WTC11 (cell line): Measurements from ENCODE around the gene CEP131. TPM values are rescaled to one million over a fixed set of nuclear protein-coding genes. Genes with fewer than 3 reads are reported as not detected.

Experiments used
- ATAC-seq: fragments of 200-7000 bp; cut with Tn5 transposase; 2 replicates; pipeline ENCODE4 v1.10.0; 2021; ENCODE audit warnings: mild to moderate bottlenecking, moderate library complexity
- CTCF ChIA-PET: fragments of 300-600 bp; sonication (Branson Sonifier 250); formaldehyde crosslinking; loops from one replicate; lab custom pipeline; 2021; ENCODE audit warnings: antibody characterized with exemption; lab: Charles Lee
- POLR2A ChIA-PET: fragments of 350-600 bp; sonication (Branson Sonifier 250); formaldehyde crosslinking; loops from one replicate; lab custom pipeline; 2021; ENCODE audit warnings: antibody characterized with exemption; lab: Charles Lee
- DNase-seq: peaks from one replicate; pipeline ENCODE4 v3.0.0; 2021; ENCODE audit warnings: low spot score
- H3K27ac Mint-ChIP-seq: 2 replicates; pipeline ENCODE4 v1.8.0; 2021; ENCODE audit warnings: mixed read lengths
- H3K27me3 Mint-ChIP-seq: 2 replicates; pipeline ENCODE4 v1.8.0; 2021; ENCODE audit warnings: low read depth, mild to moderate bottlenecking, moderate library complexity, mixed read lengths
- H3K36me3 Mint-ChIP-seq: 2 replicates; pipeline ENCODE4 v1.8.0; 2021; ENCODE audit warnings: mixed read lengths
- H3K4me1 Mint-ChIP-seq: 2 replicates; pipeline ENCODE4 v1.8.0; 2022; ENCODE audit warnings: mixed read lengths
- H3K4me3 Mint-ChIP-seq: 2 replicates; pipeline ENCODE4 v1.8.0; 2021; ENCODE audit warnings: mild to moderate bottlenecking, moderate library complexity, mixed read lengths
- H3K9me3 Mint-ChIP-seq: 2 replicates; pipeline ENCODE4 v1.8.0; 2021; ENCODE audit warnings: mixed read lengths
- CBFB ChIP-seq: sonication (generic); formaldehyde crosslinking; IDR thresholded peaks from 2 replicates; pipeline ENCODE4 v1.8.1; 2022; ENCODE audit warnings: mild to moderate bottlenecking, low read depth, missing genetic modification reagents
- CREM ChIP-seq: sonication (generic); formaldehyde crosslinking; IDR thresholded peaks from 2 replicates; pipeline ENCODE4 v1.8.1; 2022; ENCODE audit warnings: mild to moderate bottlenecking, missing genetic modification reagents, moderate library complexity
- FOXK1 ChIP-seq: sonication (generic); formaldehyde crosslinking; IDR thresholded peaks from 2 replicates; pipeline ENCODE4 v1.8.0; 2022; ENCODE audit warnings: mild to moderate bottlenecking, moderate library complexity, missing genetic modification reagents
- GABPB1 ChIP-seq: sonication (generic); formaldehyde crosslinking; IDR thresholded peaks from 2 replicates; pipeline ENCODE4 v1.8.1; 2023; ENCODE audit warnings: mild to moderate bottlenecking, missing genetic modification reagents
- HMGA2 ChIP-seq: fragments of 250-450 bp; sonication (Bioruptor Pico); IDR thresholded peaks from 2 replicates; pipeline ENCODE4 v1.4.0; 2021; ENCODE audit warnings: mild to moderate bottlenecking, moderate library complexity
- MXD4 ChIP-seq: fragments of 250-450 bp; sonication (Bioruptor Pico); IDR thresholded peaks from 2 replicates; pipeline ENCODE4 v1.8.0; 2021; ENCODE audit warnings: mild to moderate bottlenecking, moderate library complexity, borderline replicate concordance
- NFATC4 ChIP-seq: fragments of 250-450 bp; sonication (Bioruptor Pico); IDR thresholded peaks from 2 replicates; pipeline ENCODE4 v1.9.0; 2021; ENCODE audit warnings: mild to moderate bottlenecking
- NFYB ChIP-seq: sonication (generic); formaldehyde crosslinking; conservative IDR thresholded peaks from 2 replicates; pipeline ENCODE4 v1.8.0; 2022; ENCODE audit warnings: low read depth, missing genetic modification reagents
- RELA ChIP-seq: sonication (generic); formaldehyde crosslinking; IDR thresholded peaks from 2 replicates; pipeline ENCODE4 v1.8.1; 2022; ENCODE audit warnings: missing genetic modification reagents, mild to moderate bottlenecking, borderline replicate concordance
- TEAD1 ChIP-seq: sonication (generic); formaldehyde crosslinking; IDR thresholded peaks from 2 replicates; pipeline ENCODE4 v1.8.0; 2022; ENCODE audit warnings: mild to moderate bottlenecking, missing genetic modification reagents
- TEAD4 ChIP-seq: sonication (generic); formaldehyde crosslinking; IDR thresholded peaks from 2 replicates; pipeline ENCODE4 v1.8.0; 2022; ENCODE audit warnings: mild to moderate bottlenecking, missing genetic modification reagents
- TP53 ChIP-seq: sonication (generic); formaldehyde crosslinking; IDR thresholded peaks from 2 replicates; pipeline ENCODE4 v1.8.1; 2023; ENCODE audit warnings: mild to moderate bottlenecking, missing genetic modification reagents
- ZNF121 ChIP-seq: sonication (generic); formaldehyde crosslinking; IDR thresholded peaks from 2 replicates; pipeline ENCODE4 v1.8.0; 2023; ENCODE audit warnings: missing genetic modification reagents
- ZNF219 ChIP-seq: sonication (generic); formaldehyde crosslinking; IDR thresholded peaks from 2 replicates; pipeline ENCODE4 v1.8.0; 2023; ENCODE audit warnings: missing genetic modification reagents, mild to moderate bottlenecking, borderline replicate concordance
- total RNA-seq: library from RNA; stranded (reverse); gene quantifications from 3 replicates; pipeline ENCODE4 v1.2.3, GENCODE V29; 2021
- TF ChIP-seq, protein P1 (sequence below): sonication (generic); formaldehyde crosslinking; IDR thresholded peaks from 2 replicates; pipeline ENCODE4 v1.8.1; 2022; ENCODE audit warnings: mild to moderate bottlenecking, moderate library complexity, missing genetic modification reagents
- TF ChIP-seq, protein P2 (sequence below): sonication (generic); formaldehyde crosslinking; IDR thresholded peaks from 2 replicates; pipeline ENCODE4 v1.8.1; 2023; ENCODE audit warnings: mild to moderate bottlenecking, missing genetic modification reagents
- TF ChIP-seq, protein P3 (sequence below): sonication (generic); formaldehyde crosslinking; IDR thresholded peaks from 2 replicates; pipeline ENCODE4 v1.8.1; 2023; ENCODE audit warnings: mild to moderate bottlenecking, missing genetic modification reagents, moderate library complexity
- TF ChIP-seq, protein P4 (sequence below): sonication (generic); formaldehyde crosslinking; IDR thresholded peaks from 2 replicates; pipeline ENCODE4 v1.8.0; 2023; ENCODE audit warnings: missing genetic modification reagents, mild to moderate bottlenecking, borderline replicate concordance
- TF ChIP-seq, protein P5 (sequence below): sonication (generic); formaldehyde crosslinking; IDR thresholded peaks from 2 replicates; pipeline ENCODE4 v1.8.0; 2022; ENCODE audit warnings: mild to moderate bottlenecking, missing genetic modification reagents
- TF ChIP-seq, protein P6 (sequence below): fragments of 250-450 bp; sonication (Bioruptor Pico); IDR thresholded peaks from 2 replicates; pipeline ENCODE4 v1.9.0; 2021; ENCODE audit warnings: mild to moderate bottlenecking, borderline replicate concordance

The CEP131 gene
- total RNA-seq, 1 experiment from 2014 or later: 35.2 TPM

DNA sequence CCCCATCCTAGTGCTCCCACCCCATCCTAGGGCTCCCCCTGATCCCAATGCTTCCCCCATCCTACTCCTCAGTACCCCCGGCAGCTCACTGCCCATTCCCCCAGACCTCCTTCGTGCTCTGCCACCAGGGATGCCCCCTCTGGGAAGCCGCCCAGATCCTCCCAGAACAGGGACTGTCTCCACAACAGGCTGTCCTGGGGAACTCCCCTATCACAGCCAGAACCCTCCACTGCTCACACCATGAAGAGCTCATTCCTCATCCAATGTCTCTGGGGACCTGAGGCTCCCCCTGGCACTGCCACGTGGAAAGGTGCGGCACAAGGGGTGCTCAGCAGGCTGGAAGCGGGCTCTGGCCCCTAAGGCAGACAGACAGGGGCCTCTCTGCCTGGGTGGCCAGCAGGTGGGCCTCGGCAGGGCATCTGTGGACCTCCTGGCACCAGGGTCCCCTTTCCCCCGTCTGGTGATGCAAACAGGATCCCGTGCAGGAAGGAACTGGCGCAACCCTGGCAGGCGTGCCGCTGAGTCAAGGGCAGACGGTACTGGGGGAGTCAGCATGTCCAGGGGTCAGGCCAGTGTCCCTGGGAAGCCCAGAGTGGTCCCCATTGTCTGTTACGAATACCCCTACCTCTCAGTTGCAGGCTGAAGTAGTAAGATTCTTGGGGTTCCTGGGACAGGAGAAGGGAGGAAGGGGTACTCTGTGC, 72.2 kb downstream of the CEP131 start:
- CTCF ChIA-PET: interaction anchor here (1.0 kb wide), 1 partner anchor 50 kb away, joined by 3 read pairs; no protein-coding TSS in a partner anchor
- ATAC-seq: no peak
- TF ChIP-seq NFYB (no peak), TEAD1 (CRISPR knock-in tag) (no peak), CBFB (CRISPR knock-in tag) (no peak)
- TF ChIP-seq, protein P1, sequence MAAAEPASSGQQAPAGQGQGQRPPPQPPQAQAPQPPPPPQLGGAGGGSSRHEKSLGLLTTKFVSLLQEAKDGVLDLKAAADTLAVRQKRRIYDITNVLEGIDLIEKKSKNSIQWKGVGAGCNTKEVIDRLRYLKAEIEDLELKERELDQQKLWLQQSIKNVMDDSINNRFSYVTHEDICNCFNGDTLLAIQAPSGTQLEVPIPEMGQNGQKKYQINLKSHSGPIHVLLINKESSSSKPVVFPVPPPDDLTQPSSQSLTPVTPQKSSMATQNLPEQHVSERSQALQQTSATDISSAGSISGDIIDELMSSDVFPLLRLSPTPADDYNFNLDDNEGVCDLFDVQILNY (CRISPR knock-in tag): no peak
- TF ChIP-seq, protein P2, sequence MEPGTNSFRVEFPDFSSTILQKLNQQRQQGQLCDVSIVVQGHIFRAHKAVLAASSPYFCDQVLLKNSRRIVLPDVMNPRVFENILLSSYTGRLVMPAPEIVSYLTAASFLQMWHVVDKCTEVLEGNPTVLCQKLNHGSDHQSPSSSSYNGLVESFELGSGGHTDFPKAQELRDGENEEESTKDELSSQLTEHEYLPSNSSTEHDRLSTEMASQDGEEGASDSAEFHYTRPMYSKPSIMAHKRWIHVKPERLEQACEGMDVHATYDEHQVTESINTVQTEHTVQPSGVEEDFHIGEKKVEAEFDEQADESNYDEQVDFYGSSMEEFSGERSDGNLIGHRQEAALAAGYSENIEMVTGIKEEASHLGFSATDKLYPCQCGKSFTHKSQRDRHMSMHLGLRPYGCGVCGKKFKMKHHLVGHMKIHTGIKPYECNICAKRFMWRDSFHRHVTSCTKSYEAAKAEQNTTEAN (CRISPR knock-in tag): no peak
- TF ChIP-seq, all 79 proteins: peak for 0

DNA sequence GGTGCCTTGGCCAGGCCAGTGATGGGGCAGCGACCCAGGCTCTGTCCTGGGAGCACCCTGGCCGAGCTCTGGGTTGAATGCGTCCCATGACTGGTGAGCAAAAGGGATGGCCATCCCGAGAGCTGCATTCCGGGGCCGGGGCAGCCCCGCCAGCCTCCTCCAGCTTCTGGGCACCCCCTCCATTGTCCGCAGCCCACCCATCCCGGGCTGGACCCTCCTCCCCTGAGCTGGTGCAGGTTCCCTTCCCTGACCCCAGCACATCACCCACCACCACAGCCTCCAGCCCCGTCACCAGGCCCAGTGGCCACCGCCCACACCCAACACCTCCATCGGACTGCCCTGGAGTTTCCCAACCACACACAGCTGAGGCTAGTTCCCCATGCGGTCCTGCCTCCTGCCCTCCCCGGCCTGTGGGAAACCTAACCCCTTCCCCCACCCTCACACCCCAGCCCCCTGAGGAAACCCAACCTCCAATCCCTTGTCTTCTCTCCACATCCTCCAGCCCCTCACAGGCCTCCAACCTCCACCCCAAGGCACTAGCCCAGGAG, 73.7 kb downstream of the CEP131 start:
- ChIA-PET POLR2A (no interaction called here), CTCF (interaction anchor here (1.1 kb wide), 2 partner anchors 28 to 59 kb away, joined by 3 read pairs; no protein-coding TSS in a partner anchor)

More for the DNA sequence above, 72.2 kb downstream of the CEP131 start:
- Mint-ChIP-seq H3K27ac (no peak overlapping the region), H3K27me3 (no peaks in the 10 kb centered on the region), H3K36me3 (no peaks in the 10 kb centered on the region), H3K4me1 (no peaks in the 10 kb centered on the region), H3K9me3 (no peaks in the 10 kb centered on the region), H3K4me3 (no peak overlapping the region)
- POLR2A ChIA-PET: no interaction called here
- DNase-seq: no peak

More for the DNA sequence above, 73.7 kb downstream of the CEP131 start:
- Mint-ChIP-seq H3K36me3 (no peaks in the 10 kb centered on the region), H3K27ac (no peak overlapping the region), H3K9me3 (no peaks in the 10 kb centered on the region), H3K4me3 (no peak overlapping the region), H3K27me3 (no peaks in the 10 kb centered on the region), H3K4me1 (no peaks in the 10 kb centered on the region)
- ATAC-seq: no peak
- TF ChIP-seq TEAD4 (CRISPR knock-in tag) (no peak), CREM (CRISPR knock-in tag) (no peak), HMGA2 (CRISPR knock-in tag) (no peak), FOXK1 (CRISPR knock-in tag) (no peak), ZNF219 (CRISPR knock-in tag) (no peak), TP53 (CRISPR knock-in tag) (no peak), NFATC4 (CRISPR knock-in tag) (no peak), MXD4 (CRISPR knock-in tag) (no peak), ZNF121 (no peak), GABPB1 (CRISPR knock-in tag) (no peak), RELA (CRISPR knock-in tag) (no peak)
- TF ChIP-seq, protein P3, sequence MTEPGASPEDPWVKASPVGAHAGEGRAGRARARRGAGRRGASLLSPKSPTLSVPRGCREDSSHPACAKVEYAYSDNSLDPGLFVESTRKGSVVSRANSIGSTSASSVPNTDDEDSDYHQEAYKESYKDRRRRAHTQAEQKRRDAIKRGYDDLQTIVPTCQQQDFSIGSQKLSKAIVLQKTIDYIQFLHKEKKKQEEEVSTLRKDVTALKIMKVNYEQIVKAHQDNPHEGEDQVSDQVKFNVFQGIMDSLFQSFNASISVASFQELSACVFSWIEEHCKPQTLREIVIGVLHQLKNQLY (CRISPR knock-in tag): no peak
- TF ChIP-seq, protein P4, sequence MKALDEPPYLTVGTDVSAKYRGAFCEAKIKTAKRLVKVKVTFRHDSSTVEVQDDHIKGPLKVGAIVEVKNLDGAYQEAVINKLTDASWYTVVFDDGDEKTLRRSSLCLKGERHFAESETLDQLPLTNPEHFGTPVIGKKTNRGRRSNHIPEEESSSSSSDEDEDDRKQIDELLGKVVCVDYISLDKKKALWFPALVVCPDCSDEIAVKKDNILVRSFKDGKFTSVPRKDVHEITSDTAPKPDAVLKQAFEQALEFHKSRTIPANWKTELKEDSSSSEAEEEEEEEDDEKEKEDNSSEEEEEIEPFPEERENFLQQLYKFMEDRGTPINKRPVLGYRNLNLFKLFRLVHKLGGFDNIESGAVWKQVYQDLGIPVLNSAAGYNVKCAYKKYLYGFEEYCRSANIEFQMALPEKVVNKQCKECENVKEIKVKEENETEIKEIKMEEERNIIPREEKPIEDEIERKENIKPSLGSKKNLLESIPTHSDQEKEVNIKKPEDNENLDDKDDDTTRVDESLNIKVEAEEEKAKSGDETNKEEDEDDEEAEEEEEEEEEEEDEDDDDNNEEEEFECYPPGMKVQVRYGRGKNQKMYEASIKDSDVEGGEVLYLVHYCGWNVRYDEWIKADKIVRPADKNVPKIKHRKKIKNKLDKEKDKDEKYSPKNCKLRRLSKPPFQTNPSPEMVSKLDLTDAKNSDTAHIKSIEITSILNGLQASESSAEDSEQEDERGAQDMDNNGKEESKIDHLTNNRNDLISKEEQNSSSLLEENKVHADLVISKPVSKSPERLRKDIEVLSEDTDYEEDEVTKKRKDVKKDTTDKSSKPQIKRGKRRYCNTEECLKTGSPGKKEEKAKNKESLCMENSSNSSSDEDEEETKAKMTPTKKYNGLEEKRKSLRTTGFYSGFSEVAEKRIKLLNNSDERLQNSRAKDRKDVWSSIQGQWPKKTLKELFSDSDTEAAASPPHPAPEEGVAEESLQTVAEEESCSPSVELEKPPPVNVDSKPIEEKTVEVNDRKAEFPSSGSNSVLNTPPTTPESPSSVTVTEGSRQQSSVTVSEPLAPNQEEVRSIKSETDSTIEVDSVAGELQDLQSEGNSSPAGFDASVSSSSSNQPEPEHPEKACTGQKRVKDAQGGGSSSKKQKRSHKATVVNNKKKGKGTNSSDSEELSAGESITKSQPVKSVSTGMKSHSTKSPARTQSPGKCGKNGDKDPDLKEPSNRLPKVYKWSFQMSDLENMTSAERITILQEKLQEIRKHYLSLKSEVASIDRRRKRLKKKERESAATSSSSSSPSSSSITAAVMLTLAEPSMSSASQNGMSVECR (CRISPR knock-in tag): no peak
- TF ChIP-seq, protein P5, sequence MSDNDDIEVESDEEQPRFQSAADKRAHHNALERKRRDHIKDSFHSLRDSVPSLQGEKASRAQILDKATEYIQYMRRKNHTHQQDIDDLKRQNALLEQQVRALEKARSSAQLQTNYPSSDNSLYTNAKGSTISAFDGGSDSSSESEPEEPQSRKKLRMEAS (CRISPR knock-in tag): no peak
- TF ChIP-seq, protein P1 (CRISPR knock-in tag): no peak
- TF ChIP-seq, protein P6, sequence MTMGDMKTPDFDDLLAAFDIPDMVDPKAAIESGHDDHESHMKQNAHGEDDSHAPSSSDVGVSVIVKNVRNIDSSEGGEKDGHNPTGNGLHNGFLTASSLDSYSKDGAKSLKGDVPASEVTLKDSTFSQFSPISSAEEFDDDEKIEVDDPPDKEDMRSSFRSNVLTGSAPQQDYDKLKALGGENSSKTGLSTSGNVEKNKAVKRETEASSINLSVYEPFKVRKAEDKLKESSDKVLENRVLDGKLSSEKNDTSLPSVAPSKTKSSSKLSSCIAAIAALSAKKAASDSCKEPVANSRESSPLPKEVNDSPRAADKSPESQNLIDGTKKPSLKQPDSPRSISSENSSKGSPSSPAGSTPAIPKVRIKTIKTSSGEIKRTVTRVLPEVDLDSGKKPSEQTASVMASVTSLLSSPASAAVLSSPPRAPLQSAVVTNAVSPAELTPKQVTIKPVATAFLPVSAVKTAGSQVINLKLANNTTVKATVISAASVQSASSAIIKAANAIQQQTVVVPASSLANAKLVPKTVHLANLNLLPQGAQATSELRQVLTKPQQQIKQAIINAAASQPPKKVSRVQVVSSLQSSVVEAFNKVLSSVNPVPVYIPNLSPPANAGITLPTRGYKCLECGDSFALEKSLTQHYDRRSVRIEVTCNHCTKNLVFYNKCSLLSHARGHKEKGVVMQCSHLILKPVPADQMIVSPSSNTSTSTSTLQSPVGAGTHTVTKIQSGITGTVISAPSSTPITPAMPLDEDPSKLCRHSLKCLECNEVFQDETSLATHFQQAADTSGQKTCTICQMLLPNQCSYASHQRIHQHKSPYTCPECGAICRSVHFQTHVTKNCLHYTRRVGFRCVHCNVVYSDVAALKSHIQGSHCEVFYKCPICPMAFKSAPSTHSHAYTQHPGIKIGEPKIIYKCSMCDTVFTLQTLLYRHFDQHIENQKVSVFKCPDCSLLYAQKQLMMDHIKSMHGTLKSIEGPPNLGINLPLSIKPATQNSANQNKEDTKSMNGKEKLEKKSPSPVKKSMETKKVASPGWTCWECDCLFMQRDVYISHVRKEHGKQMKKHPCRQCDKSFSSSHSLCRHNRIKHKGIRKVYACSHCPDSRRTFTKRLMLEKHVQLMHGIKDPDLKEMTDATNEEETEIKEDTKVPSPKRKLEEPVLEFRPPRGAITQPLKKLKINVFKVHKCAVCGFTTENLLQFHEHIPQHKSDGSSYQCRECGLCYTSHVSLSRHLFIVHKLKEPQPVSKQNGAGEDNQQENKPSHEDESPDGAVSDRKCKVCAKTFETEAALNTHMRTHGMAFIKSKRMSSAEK (CRISPR knock-in tag): no peak
- DNase-seq: no peak
